K562 (cell line): ENCODE data around the gene PDE3A. TPM values are rescaled to one million over a fixed set of nuclear protein-coding genes. Genes with fewer than 3 reads are reported as not detected.

Source experiments
- ATAC-seq: fragments of 200-7000 bp; cut with Tn5 transposase; 3 replicates; pipeline ENCODE4 v1.9.1; 2020; ENCODE audit warnings: moderate library complexity
- BruUV-seq: library from RNA; stranded (reverse); fragments of 400-500 nt; replicated peaks from 2 replicates; lab custom pipeline; 2021; lab: Mats Ljungman, UMichigan
- CTCF ChIA-PET: fragments of 300-600 bp; formaldehyde crosslinking; extraction: SDS; loops from one replicate; lab custom pipeline; 2021; ENCODE audit warnings: low intra/inter-chr PET ratio; lab: Yijun Ruan, JAX
- POLR2A ChIA-PET: fragments of 300-600, 350-650 bp; sonication (Branson Sonifier 250); formaldehyde crosslinking; extraction: SDS; loops from one replicate; lab custom pipeline; 2021; ENCODE audit warnings: antibody characterized with exemption, inconsistent platforms; lab: Yijun Ruan, JAX
- DNase-seq, 4 experiments: peaks; one replicate each; pipeline versions ENCODE4 v3.0.0 to v3.0.0-alpha.2; 2011 to 2018; ENCODE audit warnings: low spot score in 3 of 4, mixed read lengths in 3 of 4; ENCODE audit errors: extremely low read depth in 1 of 4
- FAIRE-seq: peaks from 2 replicates; lab custom pipeline; 2011; peaks lifted over from hg19 to GRCh38; lab: Jason Lieb, UNC
- H2AFZ ChIP-seq: 2 replicates; pipeline ENCODE4 v1.6.0; 2011; ENCODE audit warnings: low read depth, low read length, control low read depth, inconsistent platforms
- H3K27ac ChIP-seq: fragments of 200-600 bp; 3 replicates; pipeline ENCODE4 v1.8.0; 2011; ENCODE audit warnings: low read depth, mild to moderate bottlenecking, control low read depth, inconsistent platforms, low read length, moderate library complexity, mixed read lengths; ENCODE audit errors: extremely low read depth
- H3K27me3 ChIP-seq, 2 experiments: fragments of 300-600 bp in 1 of 2; 2 replicates in 1 of 2; 3 replicates in 1 of 2; pipeline versions ENCODE4 v1.6.0 to v1.8.0; 2011; ENCODE audit warnings: inconsistent platforms in 2 of 2, low read length in 2 of 2, mild to moderate bottlenecking in 1 of 2, mixed read lengths in 1 of 2, moderate library complexity in 1 of 2; ENCODE audit not compliant: control insufficient read depth in 2 of 2, insufficient read depth in 2 of 2
- H3K36me3 ChIP-seq: fragments of 300-600 bp; 3 replicates; pipeline ENCODE4 v1.8.0; 2011; ENCODE audit warnings: mild to moderate bottlenecking, low read length, inconsistent platforms; ENCODE audit not compliant: control insufficient read depth, insufficient read depth
- H3K4me1 ChIP-seq, 2 experiments: fragments of 200-600 bp in 1 of 2; replicated peaks in 1 of 2; 2 replicates in 1 of 2; 3 replicates in 1 of 2; pipeline versions ENCODE4 v1.5.1 to v1.8.0; 2011; ENCODE audit warnings: inconsistent platforms in 2 of 2, low read length in 2 of 2, mild to moderate bottlenecking in 1 of 2, mixed read lengths in 1 of 2, moderate library complexity in 1 of 2; ENCODE audit not compliant: control insufficient read depth in 2 of 2, insufficient read depth in 2 of 2
- H3K4me2 ChIP-seq: 2 replicates; pipeline ENCODE4 v1.6.1; 2011; ENCODE audit warnings: low read length, control low read depth, inconsistent platforms, mixed read lengths; ENCODE audit not compliant: insufficient read depth
- H3K4me3 ChIP-seq: fragments of 200-600 bp; sonication (generic), shearing (Covaris generic); 2 replicates; pipeline ENCODE4 v1.5.1; 2016; ENCODE audit warnings: control low read depth, inconsistent platforms
- H3K79me2 ChIP-seq: fragments of 200-600 bp; 3 replicates; pipeline ENCODE4 v1.8.0; 2011; ENCODE audit warnings: low read length, inconsistent platforms; ENCODE audit not compliant: control insufficient read depth, insufficient read depth
- H3K9ac ChIP-seq, 2 experiments: 2 replicates each; pipeline versions ENCODE4 v1.6.0 to v1.6.1; 2011; ENCODE audit warnings: low read depth in 2 of 2, low read length in 2 of 2, control low read depth in 1 of 2, inconsistent platforms in 1 of 2, mild to moderate bottlenecking in 1 of 2, mixed read lengths in 1 of 2; ENCODE audit not compliant: insufficient read depth in 1 of 2
- H3K9me1 ChIP-seq: one replicate; pipeline ENCODE4 v1.6.0; 2011; ENCODE audit warnings: inconsistent platforms, mild to moderate bottlenecking, low read length, moderate library complexity; ENCODE audit not compliant: control insufficient read depth, insufficient read depth
- H3K9me3 ChIP-seq: replicated peaks from 2 replicates; pipeline ENCODE4 v1.5.1; 2011; ENCODE audit warnings: low read depth, low read length, inconsistent platforms; ENCODE audit not compliant: control insufficient read depth, insufficient read depth
- H4K20me1 ChIP-seq: replicated peaks from 2 replicates; pipeline ENCODE4 v1.6.1; 2011; ENCODE audit warnings: low read length, inconsistent platforms, mixed read lengths; ENCODE audit not compliant: control insufficient read depth, insufficient read depth
- ARID3B ChIP-seq: fragments of 250-450 bp; sonication (Bioruptor Pico); IDR thresholded peaks from 2 replicates; pipeline ENCODE4 v1.4.0; 2020; ENCODE audit warnings: borderline replicate concordance
- ELF1 ChIP-seq: fragments of 200-800 bp; sonication (Bioruptor generic); IDR thresholded peaks from 2 replicates; pipeline ENCODE4 v1.6.1; 2016; ENCODE audit warnings: missing genetic modification characterization, missing compliant biosample characterization
- HMGN3 ChIP-seq: IDR thresholded peaks from 2 replicates; pipeline ENCODE4 v1.6.1; 2011; ENCODE audit warnings: borderline replicate concordance, low read depth, mild to moderate bottlenecking, mixed read lengths, low read length; ENCODE audit not compliant: insufficient read length; ENCODE audit errors: extremely low read depth
- PTTG1 ChIP-seq: fragments of 450-650 bp; IDR thresholded peaks from 2 replicates; pipeline ENCODE4 v1.6.1; 2016; ENCODE audit warnings: low read depth, mild to moderate bottlenecking, missing genetic modification characterization, missing compliant biosample characterization
- SAFB2 ChIP-seq: fragments of 200-400 bp; formaldehyde crosslinking; IDR thresholded peaks from 2 replicates; pipeline ENCODE4 v1.6.1; 2018; ENCODE audit warnings: borderline replicate concordance, low read length, low read depth, moderate library complexity; ENCODE audit not compliant: severe bottlenecking
- ZNF184 ChIP-seq: sonication (generic); formaldehyde crosslinking; IDR thresholded peaks from 2 replicates; pipeline ENCODE4 v1.5.0; 2020; ENCODE audit warnings: missing genetic modification reagents
- ZNF695 ChIP-seq: fragments of 450-650 bp; formaldehyde crosslinking; IDR thresholded peaks from 2 replicates; pipeline ENCODE4 v1.4.0; 2020; ENCODE audit warnings: mild to moderate bottlenecking, moderate library complexity
- ZNF766 ChIP-seq: fragments of 200-800 bp; sonication (Bioruptor generic); conservative IDR thresholded peaks from 2 replicates; pipeline ENCODE4 v1.6.1; 2016; ENCODE audit warnings: missing genetic modification characterization, missing compliant biosample characterization
- WGBS: fragments of 100-300 bp; shearing (Covaris generic); methylation state at CpG from one replicate; pipeline ENCODE4 v1.1.6; 2016; ENCODE audit warnings: low coverage, mixed read lengths; ENCODE audit not compliant: insufficient coverage; ENCODE audit errors: missing lambda C conversion rate; 5-methylcytosine and 5-hydroxymethylcytosine counted together
- in situ Hi-C: fragments of 300-500 bp; cut with MboI; formaldehyde crosslinking; loops from 4 replicates; pipeline ENCODE4 v1.15.0; 2018; ENCODE audit warnings: inconsistent platforms, mixed read lengths
- intact Hi-C: fragments of 100-400 bp; cut with micrococcal nuclease; formaldehyde crosslinking; loops from 2 replicates; pipeline ENCODE4 v1.14.2; 2022
- polyA plus RNA-seq, 8 experiments: library from polyadenylated mRNA; depleted of rRNA in 4 of 8; stranded (reverse) in 5 of 8; unstranded in 3 of 8; fragments of >200 nt; fragmentation: Nextera tagmentation in 2 of 8; fragmentation: Illumina TruSeq in 1 of 8; extraction: Ambion mirVana in 2 of 8; extraction: Trizol in 1 of 8; gene quantifications; 2 replicates each; pipeline versions ENCODE4 v1.2.1 to v1.2.3, GENCODE V29; 2011 to 2014; ENCODE audit warnings: inconsistent platforms in 1 of 8, missing spikeins in 1 of 8
- total RNA-seq, 7 experiments: library from RNA; depleted of rRNA in 6 of 7; stranded (reverse); fragments of >200 nt in 6 of 7; fragmentation: Illumina TruSeq in 2 of 7; extraction: Trizol in 2 of 7; gene quantifications; 2 replicates each; pipeline versions ENCODE4 v1.2.1 to v1.2.3, GENCODE V29; 2011 to 2021; ENCODE audit warnings: low replicate concordance in 1 of 7
- TF ChIP-seq, protein P1 (sequence below): conservative IDR thresholded peaks from 2 replicates; pipeline ENCODE4 v1.6.1; 2011; ENCODE audit warnings: low read depth, mild to moderate bottlenecking, low read length; ENCODE audit not compliant: control insufficient read depth
- TF ChIP-seq, protein P2 (sequence below): IDR thresholded peaks from 2 replicates; pipeline ENCODE4 v1.6.1; 2012; ENCODE audit warnings: low read depth, low read length, improper control_type of control experiment, borderline replicate concordance
- TF ChIP-seq, protein P3 (sequence below): fragments of 250-450 bp; sonication (Bioruptor Pico); IDR thresholded peaks from 2 replicates; pipeline ENCODE4 v1.5.0; 2022; ENCODE audit warnings: mild to moderate bottlenecking

PDE3A gene
- total and polyA plus RNA-seq, 9 of the 15 experiments (the other 6 are each of a cell fraction or from before 2014, with no cell fraction given): 0.02 TPM; not detected in 8

DNA sequence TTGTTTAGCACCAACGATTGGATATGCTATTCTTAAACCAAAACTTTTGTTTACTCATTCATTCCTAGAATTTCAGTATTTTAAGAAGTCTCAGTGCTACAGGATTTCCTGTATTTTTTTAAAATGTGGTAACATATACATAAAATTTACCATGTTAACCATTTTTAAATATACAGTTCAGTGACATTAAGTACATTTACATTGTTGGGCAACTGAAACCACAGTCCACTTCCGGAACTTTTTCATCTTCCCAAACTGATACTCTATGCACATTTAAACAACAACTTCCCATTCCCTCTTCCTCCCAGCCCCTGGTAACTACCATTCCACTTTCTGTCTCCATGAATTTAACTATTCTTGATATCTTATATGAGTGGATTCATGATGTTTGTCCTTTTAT is 30.3 kb downstream of the PDE3A start:
- in situ Hi-C loops (no loop called here), intact Hi-C loops (no loop called here)
- H4K20me1 ChIP-seq: no peaks in the 10 kb centered on the region
- FAIRE-seq (no peak), ATAC-seq (no peak), DNase-seq (no peak)
- H3K27me3 ChIP-seq: no peaks in the 10 kb centered on the region
- 0% methylated on average over 2 of the region's 2 CpGs for WGBS
- ChIA-PET POLR2A (interaction anchor here (0.5 kb wide), 1 partner anchor 15 kb away, joined by 3 read pairs; no protein-coding TSS in a partner anchor), CTCF (no interaction called here)
- H3K79me2 ChIP-seq: no peaks in the 10 kb centered on the region
- H2AFZ ChIP-seq: no peak overlapping the region
- no peaks in the 10 kb centered on the region for H3K4me1 ChIP-seq
- H3K36me3 ChIP-seq: no peaks in the 10 kb centered on the region
- no TSS peak for BruUV-seq
- no peak overlapping the region for H3K4me2 ChIP-seq
- H3K27ac ChIP-seq: no peak overlapping the region
- no peak overlapping the region for H3K4me3 ChIP-seq
- H3K9ac ChIP-seq: no peak overlapping the region
- no peaks in the 10 kb centered on the region for H3K9me3 ChIP-seq
- H3K9me1 ChIP-seq: no peaks in the 10 kb centered on the region
- no peak for TF ChIP-seq ZNF695
- TF ChIP-seq SAFB2: no peak
- TF ChIP-seq ZNF184 (CRISPR knock-in tag): no peak
- TF ChIP-seq ELF1 (tag): no peak
- TF ChIP-seq, protein P1, sequence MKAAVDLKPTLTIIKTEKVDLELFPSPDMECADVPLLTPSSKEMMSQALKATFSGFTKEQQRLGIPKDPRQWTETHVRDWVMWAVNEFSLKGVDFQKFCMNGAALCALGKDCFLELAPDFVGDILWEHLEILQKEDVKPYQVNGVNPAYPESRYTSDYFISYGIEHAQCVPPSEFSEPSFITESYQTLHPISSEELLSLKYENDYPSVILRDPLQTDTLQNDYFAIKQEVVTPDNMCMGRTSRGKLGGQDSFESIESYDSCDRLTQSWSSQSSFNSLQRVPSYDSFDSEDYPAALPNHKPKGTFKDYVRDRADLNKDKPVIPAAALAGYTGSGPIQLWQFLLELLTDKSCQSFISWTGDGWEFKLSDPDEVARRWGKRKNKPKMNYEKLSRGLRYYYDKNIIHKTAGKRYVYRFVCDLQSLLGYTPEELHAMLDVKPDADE: no peak
- TF ChIP-seq, protein P2, sequence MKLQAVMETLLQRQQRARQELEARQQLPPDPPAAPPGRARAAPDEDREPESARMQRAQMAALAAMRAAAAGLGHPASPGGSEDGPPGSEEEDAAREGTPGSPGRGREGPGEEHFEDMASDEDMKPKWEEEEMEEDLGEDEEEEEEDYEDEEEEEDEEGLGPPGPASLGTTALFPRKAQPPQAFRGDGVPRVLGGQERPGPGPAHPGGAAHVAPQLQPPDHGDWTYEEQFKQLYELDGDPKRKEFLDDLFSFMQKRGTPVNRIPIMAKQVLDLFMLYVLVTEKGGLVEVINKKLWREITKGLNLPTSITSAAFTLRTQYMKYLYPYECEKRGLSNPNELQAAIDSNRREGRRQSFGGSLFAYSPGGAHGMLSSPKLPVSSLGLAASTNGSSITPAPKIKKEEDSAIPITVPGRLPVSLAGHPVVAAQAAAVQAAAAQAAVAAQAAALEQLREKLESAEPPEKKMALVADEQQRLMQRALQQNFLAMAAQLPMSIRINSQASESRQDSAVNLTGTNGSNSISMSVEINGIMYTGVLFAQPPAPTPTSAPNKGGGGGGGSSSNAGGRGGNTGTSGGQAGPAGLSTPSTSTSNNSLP: no peak
- no peak for TF ChIP-seq HMGN3
- TF ChIP-seq ZNF766: no peak
- TF ChIP-seq ARID3B (CRISPR knock-in tag): no peak
- TF ChIP-seq, protein P3, sequence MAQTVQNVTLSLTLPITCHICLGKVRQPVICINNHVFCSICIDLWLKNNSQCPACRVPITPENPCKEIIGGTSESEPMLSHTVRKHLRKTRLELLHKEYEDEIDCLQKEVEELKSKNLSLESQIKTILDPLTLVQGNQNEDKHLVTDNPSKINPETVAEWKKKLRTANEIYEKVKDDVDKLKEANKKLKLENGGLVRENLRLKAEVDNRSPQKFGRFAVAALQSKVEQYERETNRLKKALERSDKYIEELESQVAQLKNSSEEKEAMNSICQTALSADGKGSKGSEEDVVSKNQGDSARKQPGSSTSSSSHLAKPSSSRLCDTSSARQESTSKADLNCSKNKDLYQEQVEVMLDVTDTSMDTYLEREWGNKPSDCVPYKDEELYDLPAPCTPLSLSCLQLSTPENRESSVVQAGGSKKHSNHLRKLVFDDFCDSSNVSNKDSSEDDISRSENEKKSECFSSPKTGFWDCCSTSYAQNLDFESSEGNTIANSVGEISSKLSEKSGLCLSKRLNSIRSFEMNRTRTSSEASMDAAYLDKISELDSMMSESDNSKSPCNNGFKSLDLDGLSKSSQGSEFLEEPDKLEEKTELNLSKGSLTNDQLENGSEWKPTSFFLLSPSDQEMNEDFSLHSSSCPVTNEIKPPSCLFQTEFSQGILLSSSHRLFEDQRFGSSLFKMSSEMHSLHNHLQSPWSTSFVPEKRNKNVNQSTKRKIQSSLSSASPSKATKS: no peak
- no peak for TF ChIP-seq PTTG1 (tag)
